ENCODE measurements around the gene CCL1.
"Not testable (repeated sequence)": the region's sequence is repeated elsewhere in the genome, so short reads cannot be mapped to it uniquely, and the experiment has no call there.

The CCL1 gene

DNA sequence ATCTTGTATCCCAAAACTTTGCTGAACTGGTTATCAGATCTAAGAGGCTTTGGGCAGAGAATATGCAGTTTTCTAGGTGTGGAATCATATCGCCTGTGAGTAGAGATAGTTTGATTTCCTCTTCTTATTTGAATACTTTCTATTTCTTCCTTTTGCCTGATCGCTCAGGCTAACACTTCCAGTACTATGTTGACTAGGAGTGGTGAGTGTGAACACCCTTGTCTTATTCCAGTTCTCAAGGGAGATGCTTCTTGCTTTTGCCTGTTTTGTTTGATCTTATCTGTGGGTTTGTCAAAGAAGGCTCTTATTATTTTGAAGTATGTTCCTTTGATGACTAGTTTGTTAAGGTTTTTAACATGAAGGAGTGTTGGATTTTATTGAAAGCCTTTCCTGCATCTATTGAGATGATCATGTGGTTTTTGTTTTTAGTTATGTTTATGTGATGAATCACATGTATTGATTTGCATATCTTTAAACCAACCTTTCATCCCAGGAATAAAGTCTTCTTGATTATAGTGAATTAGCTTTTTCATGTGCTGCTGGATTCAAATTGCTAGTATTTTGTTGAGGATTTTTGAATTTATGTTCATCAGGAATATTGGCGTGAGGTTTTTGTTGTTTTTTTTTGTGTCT lies 23.8 kb downstream of the CCL1 start:
- H3K4me3 ChIP-seq (replicated peaks; ENCODE audit: low read depth, low read length), result no peak overlapping the region
- DNase-seq (ENCODE audit: extremely low read depth, low read depth), result no peak
- TF ChIP-seq, protein P1, sequence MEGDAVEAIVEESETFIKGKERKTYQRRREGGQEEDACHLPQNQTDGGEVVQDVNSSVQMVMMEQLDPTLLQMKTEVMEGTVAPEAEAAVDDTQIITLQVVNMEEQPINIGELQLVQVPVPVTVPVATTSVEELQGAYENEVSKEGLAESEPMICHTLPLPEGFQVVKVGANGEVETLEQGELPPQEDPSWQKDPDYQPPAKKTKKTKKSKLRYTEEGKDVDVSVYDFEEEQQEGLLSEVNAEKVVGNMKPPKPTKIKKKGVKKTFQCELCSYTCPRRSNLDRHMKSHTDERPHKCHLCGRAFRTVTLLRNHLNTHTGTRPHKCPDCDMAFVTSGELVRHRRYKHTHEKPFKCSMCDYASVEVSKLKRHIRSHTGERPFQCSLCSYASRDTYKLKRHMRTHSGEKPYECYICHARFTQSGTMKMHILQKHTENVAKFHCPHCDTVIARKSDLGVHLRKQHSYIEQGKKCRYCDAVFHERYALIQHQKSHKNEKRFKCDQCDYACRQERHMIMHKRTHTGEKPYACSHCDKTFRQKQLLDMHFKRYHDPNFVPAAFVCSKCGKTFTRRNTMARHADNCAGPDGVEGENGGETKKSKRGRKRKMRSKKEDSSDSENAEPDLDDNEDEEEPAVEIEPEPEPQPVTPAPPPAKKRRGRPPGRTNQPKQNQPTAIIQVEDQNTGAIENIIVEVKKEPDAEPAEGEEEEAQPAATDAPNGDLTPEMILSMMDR (IDR thresholded peaks at IDR 0.05; ENCODE audit: low read depth, low read length, missing control alignments), result no peak

DNA sequence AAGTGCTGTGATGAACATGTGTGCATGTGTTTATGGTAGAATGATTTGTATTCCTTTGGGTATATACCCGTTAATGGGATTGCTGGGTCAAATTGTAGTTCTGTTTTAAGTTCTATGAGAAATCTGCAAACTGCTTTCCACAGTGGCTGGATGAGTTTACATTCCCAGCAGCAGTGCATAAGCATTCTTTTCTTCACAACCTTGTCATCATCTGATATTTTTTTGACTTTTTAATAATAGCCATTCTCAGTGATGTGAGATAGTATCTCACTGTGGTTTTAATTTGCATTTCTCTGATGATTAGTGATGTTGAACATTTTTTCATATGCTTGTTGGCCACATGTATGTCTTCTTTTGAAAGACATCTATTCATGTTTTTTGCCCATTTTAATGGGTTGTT lies 25.3 kb downstream of the CCL1 start:
- H3K4me3 ChIP-seq (replicated peaks; ENCODE audit: low read depth, low read length), result no peak overlapping the region
- TF ChIP-seq, protein P1 (IDR thresholded peaks at IDR 0.05; ENCODE audit: low read depth, low read length, missing control alignments), result no peak
- no peak for DNase-seq (ENCODE audit: extremely low read depth, low read depth)

DNA sequence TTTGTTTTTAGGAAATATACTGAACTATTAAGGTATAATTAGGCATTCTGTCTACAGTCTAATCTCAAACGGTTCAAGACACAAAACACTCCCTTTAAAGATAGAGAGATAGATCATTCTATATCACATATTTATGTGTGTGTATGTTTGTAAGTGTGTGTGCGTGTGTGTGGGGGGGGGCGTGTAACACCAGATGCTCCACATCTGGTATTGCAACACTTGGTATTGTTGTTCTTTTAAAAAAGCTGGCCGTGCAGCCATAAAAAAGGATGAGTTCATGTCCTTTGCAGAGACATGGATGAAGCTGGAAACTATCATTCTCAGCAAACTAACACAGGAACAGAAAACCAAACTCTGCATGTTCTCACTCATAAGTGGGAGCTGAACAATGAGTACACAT lies 35.5 kb downstream of the CCL1 start:
- DNase-seq (ENCODE audit: extremely low read depth, low read depth), result peak; percentile 40
- not testable (repeated sequence) for H3K4me3 ChIP-seq (replicated peaks; ENCODE audit: low read depth, low read length)

DNA sequence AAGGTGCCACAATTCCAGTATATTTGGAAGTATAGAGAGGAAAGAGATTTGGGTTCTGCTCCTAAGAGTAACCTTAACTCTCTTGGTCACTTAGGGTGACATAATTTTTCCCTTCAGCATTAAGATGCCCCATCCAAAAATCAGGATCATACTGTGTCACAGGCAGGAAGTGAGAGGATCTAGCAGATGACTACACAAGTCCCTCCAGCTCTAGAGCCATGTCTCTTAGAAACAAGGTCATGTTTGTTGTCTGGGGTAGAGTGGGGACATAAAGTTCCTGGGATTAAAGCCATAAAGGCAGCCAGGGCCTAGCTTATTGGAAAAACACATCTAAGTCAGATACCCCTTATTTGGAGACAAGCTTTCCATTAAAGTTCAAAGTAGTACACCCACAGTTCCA lies 41.1 kb downstream of the CCL1 start:
- TF ChIP-seq, protein P1 (IDR thresholded peaks at IDR 0.05; ENCODE audit: low read depth, low read length, missing control alignments), result no peak
- no peak for DNase-seq (ENCODE audit: extremely low read depth, low read depth)
- no peak overlapping the region for H3K4me3 ChIP-seq (replicated peaks; ENCODE audit: low read depth, low read length)

DNA sequence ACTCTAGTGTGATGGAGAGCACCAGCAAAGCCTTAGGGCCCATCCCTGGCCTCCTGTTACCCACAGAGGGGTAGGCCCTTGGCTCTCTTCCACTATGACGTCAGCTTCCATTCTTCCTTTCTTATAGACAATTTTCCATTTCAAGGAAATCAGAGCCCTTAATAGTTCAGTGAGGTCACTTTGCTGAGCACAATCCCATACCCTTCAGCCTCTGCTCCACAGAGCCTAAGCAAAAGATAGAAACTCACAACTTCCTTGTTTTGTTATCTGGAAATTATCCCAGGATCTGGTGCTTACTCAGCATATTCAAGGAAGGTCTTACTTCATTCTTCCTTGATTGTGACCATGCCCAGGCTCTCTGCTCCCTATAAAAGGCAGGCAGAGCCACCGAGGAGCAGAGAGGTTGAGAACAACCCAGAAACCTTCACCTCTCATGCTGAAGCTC lies 44.0 kb downstream of the CCL1 start, which contains the start of gene CCL8:
TSS of gene CCL8 (plus strand) at position 397 of the 445 bp plus-strand sequence. CDS start 67 bp downstream, outside the sequence.
- TF ChIP-seq, protein P1 (IDR thresholded peaks at IDR 0.05; ENCODE audit: low read depth, low read length, missing control alignments), result no peak
- DNase-seq (ENCODE audit: extremely low read depth, low read depth), result no peak
- no peak within 1 kb of the TSS for H3K4me3 ChIP-seq (replicated peaks; ENCODE audit: low read depth, low read length)

DNA sequence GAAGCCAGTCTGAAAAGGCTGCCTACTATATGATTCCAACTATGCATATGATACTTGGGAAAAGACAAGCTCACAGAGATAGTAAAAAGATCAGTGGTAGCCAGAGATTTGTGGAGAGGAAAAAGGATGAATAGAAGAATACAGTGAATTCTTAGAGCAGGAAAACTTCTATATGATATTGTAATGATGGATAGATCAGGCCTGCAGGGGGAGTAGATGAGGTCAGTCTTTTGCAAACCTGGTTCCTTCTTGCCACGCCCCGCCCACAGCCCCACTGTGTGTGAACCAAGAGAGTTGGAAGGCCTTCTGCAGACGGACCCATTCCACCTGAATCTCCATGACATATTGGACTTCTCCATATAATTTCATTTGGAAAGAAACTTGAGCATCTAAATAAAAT lies 44.6 kb downstream of the CCL1 start:
- no peak for DNase-seq (ENCODE audit: extremely low read depth, low read depth)
- TF ChIP-seq, protein P1 (IDR thresholded peaks at IDR 0.05; ENCODE audit: low read depth, low read length, missing control alignments), result peak; percentile 21
- no peak overlapping the region for H3K4me3 ChIP-seq (replicated peaks; ENCODE audit: low read depth, low read length)

DNA sequence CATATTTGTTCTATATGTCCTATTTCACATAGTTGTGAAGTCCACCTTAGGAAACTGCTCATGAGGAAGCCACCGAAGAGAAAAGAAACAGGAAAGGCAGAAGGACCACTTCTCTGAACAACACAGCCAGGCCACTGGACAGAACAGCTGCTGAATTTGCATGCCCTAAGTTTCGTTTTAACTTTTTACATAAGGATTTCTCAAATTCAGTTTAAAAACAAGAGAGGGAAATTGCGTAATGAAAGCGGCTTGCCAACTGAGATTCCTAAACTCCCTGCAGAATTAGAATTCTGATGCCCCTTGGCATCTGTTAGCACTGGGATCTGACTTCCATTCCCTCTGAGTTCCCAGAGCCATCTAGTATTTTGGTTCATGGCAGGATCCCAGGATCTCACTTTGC lies 48.8 kb downstream of the CCL1 start:
- no peak for DNase-seq (ENCODE audit: extremely low read depth, low read depth)
- no peak overlapping the region for H3K4me3 ChIP-seq (replicated peaks; ENCODE audit: low read depth, low read length)
- TF ChIP-seq, protein P1 (IDR thresholded peaks at IDR 0.05; ENCODE audit: low read depth, low read length, missing control alignments), result no peak

Measured in HFF-Myc (cell line).